H1 (cell line): ENCODE results near the gene APMAP. TPM values are rescaled to one million over a fixed set of nuclear protein-coding genes. Genes with fewer than 3 reads are reported as not detected.

ENCODE experiments used
- CTCF ChIA-PET: fragments of 300-600 bp; sonication (Branson Sonifier 250); formaldehyde crosslinking; loops from one replicate; lab custom pipeline; 2021; ENCODE audit not compliant: partially characterized antibody; lab: Charles Lee
- POLR2A ChIA-PET: fragments of 300-600 bp; sonication (Branson Sonifier 250); formaldehyde crosslinking; loops from one replicate; lab custom pipeline; 2021; ENCODE audit warnings: inconsistent platforms; ENCODE audit not compliant: partially characterized antibody; lab: Charles Lee
- DNase-seq, 2 experiments: peaks; one replicate each; pipeline versions ENCODE4 v3.0.0 to v3.0.0-alpha.2; 2010 to 2022; ENCODE audit warnings: low spot score in 2 of 2, low read depth in 1 of 2, mixed read lengths in 1 of 2
- FAIRE-seq: peaks from 2 replicates; lab custom pipeline; 2011; peaks lifted over from hg19 to GRCh38; lab: Jason Lieb, UNC
- H2AFZ ChIP-seq: 2 replicates; pipeline ENCODE4 v1.8.1; 2012; ENCODE audit warnings: low read length, inconsistent platforms
- H2AK5ac ChIP-seq: 2 replicates; pipeline ENCODE4 v1.6.1; 2013; ENCODE audit warnings: low read depth, low read length
- H2BK120ac ChIP-seq: replicated peaks from 2 replicates; pipeline ENCODE3; 2013; ENCODE audit warnings: low read depth, low read length, inconsistent platforms
- H2BK12ac ChIP-seq: 2 replicates; pipeline ENCODE4 v1.6.1; 2013; ENCODE audit warnings: low read depth, low read length
- H2BK15ac ChIP-seq: 2 replicates; pipeline ENCODE4 v1.6.1; 2013; ENCODE audit warnings: low read length
- H2BK20ac ChIP-seq: 2 replicates; pipeline ENCODE4 v1.6.1; 2013; ENCODE audit warnings: low read length
- H2BK5ac ChIP-seq: 2 replicates; pipeline ENCODE4 v1.6.1; 2013; ENCODE audit warnings: low read depth, low read length
- H3K14ac ChIP-seq: 2 replicates; pipeline ENCODE4 v1.6.1; 2013; ENCODE audit warnings: inconsistent platforms; ENCODE audit not compliant: insufficient read length
- H3K18ac ChIP-seq: 2 replicates; pipeline ENCODE4 v1.6.1; 2013; ENCODE audit warnings: low read length; ENCODE audit errors: extremely low read depth
- H3K23ac ChIP-seq: 2 replicates; pipeline ENCODE4 v1.6.1; 2013; ENCODE audit warnings: inconsistent platforms; ENCODE audit not compliant: insufficient read length
- H3K23me2 ChIP-seq: 2 replicates; pipeline ENCODE4 v1.6.1; 2013; ENCODE audit warnings: low read depth, low read length
- H3K27ac ChIP-seq: 2 replicates; pipeline ENCODE4 v1.6.1; 2011; ENCODE audit warnings: low read depth, low read length, inconsistent platforms
- H3K27me3 ChIP-seq, 4 experiments: replicated peaks in 1 of 4; 1 replicate in 1 of 4; 2 replicates in 3 of 4; pipeline versions ENCODE4 v1.6.1 to v1.8.1; 2011 to 2013; ENCODE audit warnings: low read length in 3 of 4, mild to moderate bottlenecking in 3 of 4, inconsistent platforms in 2 of 4, mixed read lengths in 2 of 4, moderate library complexity in 1 of 4; ENCODE audit not compliant: control insufficient read depth in 3 of 4, insufficient read depth in 3 of 4; ENCODE audit errors: extremely low read depth in 1 of 4
- H3K36me3 ChIP-seq, 4 experiments: 2 replicates each; pipeline versions ENCODE4 v1.6.1 to v1.8.1; 2011 to 2013; ENCODE audit warnings: mild to moderate bottlenecking in 4 of 4, low read length in 3 of 4, moderate library complexity in 2 of 4, control low read depth in 1 of 4, inconsistent platforms in 1 of 4; ENCODE audit not compliant: insufficient read depth in 4 of 4, control insufficient read depth in 2 of 4
- H3K4ac ChIP-seq: replicated peaks from 2 replicates; pipeline ENCODE3; 2013; ENCODE audit warnings: low read length, low read depth, mixed read lengths, inconsistent platforms; ENCODE audit not compliant: insufficient read length
- H3K4me1 ChIP-seq, 4 experiments: replicated peaks in 1 of 4; 1 replicate in 1 of 4; 2 replicates in 3 of 4; pipeline versions ENCODE4 v1.6.1 to v1.8.1; 2011 to 2013; ENCODE audit warnings: low read length in 3 of 4, inconsistent platforms in 2 of 4, mixed read lengths in 1 of 4; ENCODE audit not compliant: insufficient read depth in 4 of 4, control insufficient read depth in 3 of 4
- H3K4me2 ChIP-seq, 2 experiments: 2 replicates each; pipeline versions ENCODE4 v1.6.1 to v1.8.1; 2011 to 2013; ENCODE audit warnings: low read depth in 2 of 2, low read length in 2 of 2, control low read depth in 1 of 2, inconsistent platforms in 1 of 2, mild to moderate bottlenecking in 1 of 2; ENCODE audit not compliant: insufficient read depth in 1 of 2
- H3K4me3 ChIP-seq, 4 experiments: fragments of 200-600, 300-600 bp in 1 of 4; sonication (generic), shearing (Covaris generic), sonication (Bioruptor Twin) in 1 of 4; 2 replicates each; pipeline versions ENCODE4 v1.5.1 to v1.8.1; 2011 to 2016; ENCODE audit warnings: low read length in 4 of 4, low read depth in 3 of 4, control low read depth in 2 of 4, inconsistent platforms in 2 of 4, mild to moderate bottlenecking in 2 of 4, mixed read lengths in 1 of 4, moderate library complexity in 1 of 4; ENCODE audit not compliant: insufficient read depth in 2 of 4; ENCODE audit errors: extremely low read depth in 1 of 4
- H3K56ac ChIP-seq: replicated peaks from 2 replicates; pipeline ENCODE3; 2013; ENCODE audit warnings: low read depth, mild to moderate bottlenecking, mixed read lengths, low read length, inconsistent platforms; ENCODE audit not compliant: insufficient read length
- H3K79me1 ChIP-seq: 2 replicates; pipeline ENCODE4 v1.6.1; 2013; ENCODE audit warnings: low read depth, low read length, control low read depth
- H3K79me2 ChIP-seq, 2 experiments: 2 replicates each; pipeline versions ENCODE4 v1.6.1 to v1.8.1; 2012 to 2013; ENCODE audit warnings: low read length in 2 of 2, mild to moderate bottlenecking in 2 of 2, inconsistent platforms in 1 of 2; ENCODE audit not compliant: insufficient read depth in 2 of 2, control insufficient read depth in 1 of 2
- H3K9ac ChIP-seq, 4 experiments: replicated peaks in 1 of 4; 1 replicate in 1 of 4; 2 replicates in 3 of 4; pipeline versions ENCODE4 v1.6.1 to v1.8.1; 2011 to 2013; ENCODE audit warnings: low read depth in 3 of 4, low read length in 3 of 4, control low read depth in 2 of 4, mild to moderate bottlenecking in 2 of 4, moderate library complexity in 2 of 4, inconsistent platforms in 1 of 4; ENCODE audit errors: extremely low read depth in 1 of 4
- H3K9me3 ChIP-seq, 2 experiments: 2 replicates each; pipeline versions ENCODE4 v1.6.1 to v1.8.1; 2012 to 2013; ENCODE audit warnings: mild to moderate bottlenecking in 2 of 2, moderate library complexity in 2 of 2, control low read depth in 1 of 2, inconsistent platforms in 1 of 2, low read depth in 1 of 2, low read length in 1 of 2, mixed read lengths in 1 of 2; ENCODE audit not compliant: insufficient read depth in 2 of 2
- H4K20me1 ChIP-seq, 2 experiments: replicated peaks in 1 of 2; 2 replicates each; pipeline versions ENCODE3 to v1.8.1; 2011 to 2013; ENCODE audit warnings: inconsistent platforms in 2 of 2, low read length in 2 of 2, mild to moderate bottlenecking in 1 of 2; ENCODE audit not compliant: insufficient read depth in 2 of 2, control insufficient read depth in 1 of 2
- H4K5ac ChIP-seq: 2 replicates; pipeline ENCODE4 v1.6.1; 2013; ENCODE audit warnings: low read length, low read depth, mixed read lengths, inconsistent platforms; ENCODE audit not compliant: insufficient read length
- H4K8ac ChIP-seq: 2 replicates; pipeline ENCODE4 v1.8.0; 2013; ENCODE audit warnings: mild to moderate bottlenecking, moderate library complexity, low read length, inconsistent platforms; ENCODE audit not compliant: insufficient read depth; ENCODE audit errors: extremely low read depth
- H4K91ac ChIP-seq: replicated peaks from 2 replicates; pipeline ENCODE3; 2013; ENCODE audit warnings: low read length, mixed read lengths, inconsistent platforms; ENCODE audit not compliant: insufficient read length
- EZH2 ChIP-seq: fragments of 200-600 bp; sonication (generic); IDR thresholded peaks from 2 replicates; pipeline ENCODE4 v1.7.1; 2012; ENCODE audit warnings: low read depth, mild to moderate bottlenecking, moderate library complexity, low read length, inconsistent platforms; ENCODE audit not compliant: severe bottlenecking
- KDM1A ChIP-seq: fragments of 200-600, 300-600 bp; sonication (generic); IDR thresholded peaks from 2 replicates; pipeline ENCODE4 v1.7.1; 2016; ENCODE audit warnings: mild to moderate bottlenecking, low read length, borderline replicate concordance
- TCF12 ChIP-seq: IDR thresholded peaks from 2 replicates; pipeline ENCODE4 v1.6.1; 2011; ENCODE audit warnings: low read depth, mild to moderate bottlenecking, low read length
- WGBS, 2 experiments: shearing (Covaris generic) in 1 of 2; methylation state at CpG; one replicate each; pipeline versions ENCODE4 v1.1.6 to v1.1.7; 2013 to 2015; ENCODE audit warnings: low lambda C conversion rate in 2 of 2, mixed read lengths in 2 of 2, inconsistent platforms in 1 of 2, low coverage in 1 of 2, missing lambda C conversion rate in 1 of 2; ENCODE audit not compliant: insufficient replicate concordance in 2 of 2, insufficient coverage in 1 of 2, insufficient read length in 1 of 2; ENCODE audit errors: extremely low coverage in 1 of 2, missing lambda C conversion rate in 1 of 2; 5-methylcytosine and 5-hydroxymethylcytosine counted together
- polyA plus RNA-seq, 7 experiments: library from polyadenylated mRNA; depleted of rRNA in 3 of 7; stranded (reverse) in 5 of 7; unstranded in 2 of 7; fragments of >200 nt in 5 of 7; fragments of 200-250 nt in 2 of 7; gene quantifications; 1 replicate in 5 of 7; 2 replicates in 1 of 7; 4 replicates in 1 of 7; pipeline versions ENCODE4 v1.2.1 to v1.2.3, GENCODE V29; 2011 to 2013; ENCODE audit warnings: missing spikeins in 2 of 7, mixed read lengths in 2 of 7
- total RNA-seq: library from RNA; stranded (reverse); fragmentation: NEBNext Ultra II Directional; extraction: Animal tissue kit (Norgen Biotek cat#: 25700); gene quantifications from 2 replicates; pipeline ENCODE4 v1.2.1, GENCODE V29; 2021

Gene APMAP
- total and polyA plus RNA-seq, 2 of the 8 experiments (the other 6 are each of a cell fraction or from before 2014, with no cell fraction given): 31.3 to 66.0 TPM

DNA sequence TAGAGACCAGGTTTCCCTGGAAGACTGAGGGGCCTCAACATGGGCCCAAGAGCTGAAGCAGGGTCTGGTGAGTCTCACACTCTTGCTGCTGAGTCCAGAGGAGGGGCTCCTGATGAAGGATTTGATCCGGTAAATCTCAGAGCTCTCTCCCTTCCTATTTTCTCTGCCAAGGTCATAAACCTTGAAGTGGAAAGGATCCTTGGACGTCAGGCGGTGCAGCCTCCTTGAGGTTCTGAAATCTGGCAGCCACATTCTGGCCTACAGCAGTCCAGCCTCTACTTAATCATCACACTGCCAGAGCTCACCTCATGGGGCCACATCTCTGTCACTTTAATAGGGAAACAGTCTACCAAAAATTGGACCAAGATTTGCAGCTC lies 41.4 kb upstream of the APMAP start:
- no peak overlapping the region for H4K5ac ChIP-seq
- H2BK120ac ChIP-seq: no peak overlapping the region
- H2BK5ac ChIP-seq: no peak overlapping the region
- CTCF ChIA-PET: interaction anchor here (1.1 to 3.1 kb wide), 5 partner anchors 11 to 38 kb away, joined by 3 to 13 read pairs (median 6); no protein-coding TSS in a partner anchor
- H3K23ac ChIP-seq: no peak overlapping the region
- H3K27me3 ChIP-seq: no peaks in the 10 kb centered on the region; a peak in 1 of 7 replicates
- H4K91ac ChIP-seq: no peak overlapping the region
- FAIRE-seq: no peak
- H3K14ac ChIP-seq: no peak overlapping the region
- no peak overlapping the region for H3K56ac ChIP-seq
- no peak overlapping the region for H2AFZ ChIP-seq
- no peaks in the 10 kb centered on the region for H3K23me2 ChIP-seq
- DNase-seq: no peak
- no peak overlapping the region for H3K4me3 ChIP-seq
- H3K4me1 ChIP-seq: peaks cover 0 to 5% (median 1%) of the 10 kb centered on the region in 4 experiments; a peak in 3 of 7 replicates
- H3K9me3 ChIP-seq: peaks cover 0 to 5% of the 10 kb centered on the region in 2 experiments; a peak in 1 of 4 replicates
- no peak overlapping the region for H3K27ac ChIP-seq
- H2AK5ac ChIP-seq: no peak overlapping the region
- H3K79me1 ChIP-seq: no peaks in the 10 kb centered on the region
- H2BK12ac ChIP-seq: no peak overlapping the region
- no peaks in the 10 kb centered on the region for H3K79me2 ChIP-seq
- H3K18ac ChIP-seq: no peak overlapping the region
- H3K36me3 ChIP-seq: no peaks in the 10 kb centered on the region
- H3K4me2 ChIP-seq: no peak overlapping the region
- no peak overlapping the region for H4K8ac ChIP-seq
- no peaks in the 10 kb centered on the region for H4K20me1 ChIP-seq
- 72% methylated on average over 3 of the region's 3 CpGs; no CpG with 5 or more reads in 1 of the 2 experiments for WGBS, 2 experiments
- TF ChIP-seq TCF12 (no peak), EZH2 (no peak), KDM1A (no peak)
- TF ChIP-seq, all 59 proteins: peak for 0
- no peak overlapping the region for H3K9ac ChIP-seq
- POLR2A ChIA-PET: interaction anchor here (0.6 to 0.7 kb wide), 2 partner anchors 13 to 599 kb away, joined by 4 read pairs; no protein-coding TSS in a partner anchor
- H2BK20ac ChIP-seq: no peak overlapping the region
- H3K4ac ChIP-seq: no peak overlapping the region
- no peak overlapping the region for H2BK15ac ChIP-seq
